Activated T-cell treated with anti-CD3 and anti-CD28 coated beads, Interleukin-2, amount 50 U/mL, for 1 hour (primary cell): ENCODE data around the gene SAXO2.
"Not testable (repeated sequence)": the region's sequence is repeated elsewhere in the genome, so short reads cannot be mapped to it uniquely, and the experiment has no call there.

Source experiments
- DNase-seq: peaks from one replicate; pipeline ENCODE4 v3.0.0-alpha.2; 2020

Gene SAXO2

GRCh38 chr15:82262422-82263026, at the start of gene SAXO2, which contains the start of gene EFL1:
Gene SAXO2, plus strand, starts transcription at chr15:82262818. Its CDS starts 62 bp downstream, at chr15:82262880.
Gene EFL1, minus strand, starts transcription at chr15:82262734. Its CDS starts 956 bp downstream, at chr15:82261778.
- DNase-seq: peak; percentile 87

DNA sequence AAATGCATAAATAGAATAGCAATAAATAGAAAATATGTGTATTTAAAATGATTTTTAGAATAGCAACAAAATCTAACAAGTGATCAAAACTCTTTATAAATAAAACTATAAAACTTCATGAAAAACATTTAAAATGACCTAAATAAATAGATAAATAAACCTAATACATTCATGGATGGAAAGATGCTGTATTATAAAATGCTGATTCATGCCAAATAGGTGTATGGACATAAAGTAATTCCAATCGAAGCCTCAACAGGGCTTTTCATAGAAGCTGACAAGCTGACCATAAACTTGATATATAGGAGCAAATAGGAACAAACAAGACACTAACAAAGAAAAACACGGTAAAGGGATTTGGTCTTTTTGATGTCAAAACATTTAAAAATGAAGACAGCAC, 46.5 kb upstream of the SAXO2 start:
- not testable (repeated sequence) for DNase-seq

- DNase-seq: peak; percentile 22
Measured at GRCh38 chr15:82221535-82221934, 41.1 kb upstream of the SAXO2 start.

- DNase-seq: no peak
Measured at GRCh38 chr15:82228750-82229149, 33.9 kb upstream of the SAXO2 start.

DNA sequence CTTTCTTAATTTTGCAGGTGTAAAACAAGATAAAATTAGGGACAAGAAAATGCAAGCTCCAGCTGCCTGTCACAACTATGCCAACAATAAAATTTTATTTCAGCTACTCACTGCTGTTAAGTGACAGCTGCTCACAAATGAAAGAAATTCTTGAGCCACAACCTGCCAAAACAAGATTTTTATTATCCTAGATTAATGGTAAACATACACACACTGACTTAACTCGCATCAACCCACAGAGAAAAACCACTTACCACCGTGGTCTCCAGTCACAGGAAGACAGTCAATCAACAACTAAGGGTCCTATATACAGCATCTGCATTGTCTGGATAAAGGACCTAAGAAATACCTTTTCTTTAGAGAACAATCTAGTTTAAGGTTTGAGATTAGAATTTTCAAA, 31.4 kb upstream of the SAXO2 start:
- DNase-seq: no peak

DNA sequence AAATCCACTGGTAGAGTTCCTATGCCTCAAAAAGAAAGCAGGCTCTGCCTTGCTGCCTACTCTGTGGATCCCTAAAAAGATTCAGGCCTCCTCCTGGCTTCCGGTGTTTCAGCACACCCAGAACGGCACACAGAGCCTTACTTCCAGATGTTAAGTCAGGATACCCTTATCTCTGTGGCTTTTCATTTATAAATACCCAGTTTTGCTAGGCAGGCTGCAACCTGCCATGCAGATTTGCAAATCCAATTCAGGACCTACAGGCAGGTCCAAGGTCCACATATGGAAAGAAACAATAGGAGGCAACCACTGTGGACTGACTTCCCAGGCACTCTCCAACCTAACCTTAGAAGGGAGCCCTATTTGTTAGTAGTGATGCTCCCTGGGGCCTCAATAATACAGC, 30.8 kb upstream of the SAXO2 start:
- DNase-seq: no peak

GRCh38 chr15:82237944-82238534, 24.6 kb upstream of the SAXO2 start:
- not testable (repeated sequence) for DNase-seq

- DNase-seq: no peak
Measured at GRCh38 chr15:82239685-82240391, 22.8 kb upstream of the SAXO2 start.

DNA sequence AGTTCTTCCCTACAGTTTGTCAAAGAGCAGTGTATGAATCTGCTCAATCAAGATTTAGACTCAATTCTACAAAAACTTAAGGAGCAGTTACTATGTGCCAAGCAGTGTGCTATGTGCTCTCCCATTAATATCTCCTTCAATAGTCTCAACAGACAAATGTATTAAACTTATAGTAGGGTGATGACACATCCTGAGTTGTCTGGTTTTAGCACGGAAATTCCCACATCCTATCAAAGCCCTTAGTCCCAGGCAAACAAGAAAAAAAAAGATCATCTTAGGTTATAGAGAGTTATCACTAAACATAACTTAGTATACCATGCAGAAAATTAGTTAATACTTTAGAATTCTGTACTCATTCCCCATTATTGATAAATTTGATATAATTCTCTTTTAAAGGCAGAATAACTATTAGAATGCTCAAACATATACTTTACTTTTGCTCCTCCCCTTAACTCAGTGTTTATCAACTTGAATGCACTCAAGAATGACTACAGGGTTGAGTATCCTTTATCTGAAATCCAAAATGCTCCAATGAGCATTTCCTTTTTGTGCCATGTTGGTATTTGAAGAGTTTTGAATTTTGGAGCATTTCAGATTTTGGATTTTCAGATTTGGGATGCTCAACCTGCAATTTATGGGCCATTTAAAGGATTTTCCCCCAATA, 20.6 kb upstream of the SAXO2 start:
- not testable (repeated sequence) for DNase-seq

GRCh38 chr15:82243644-82244043, 19.0 kb upstream of the SAXO2 start:
- not testable (repeated sequence) for DNase-seq

GRCh38 chr15:82245956-82246355, 16.7 kb upstream of the SAXO2 start:
- DNase-seq: not testable (repeated sequence)

DNA sequence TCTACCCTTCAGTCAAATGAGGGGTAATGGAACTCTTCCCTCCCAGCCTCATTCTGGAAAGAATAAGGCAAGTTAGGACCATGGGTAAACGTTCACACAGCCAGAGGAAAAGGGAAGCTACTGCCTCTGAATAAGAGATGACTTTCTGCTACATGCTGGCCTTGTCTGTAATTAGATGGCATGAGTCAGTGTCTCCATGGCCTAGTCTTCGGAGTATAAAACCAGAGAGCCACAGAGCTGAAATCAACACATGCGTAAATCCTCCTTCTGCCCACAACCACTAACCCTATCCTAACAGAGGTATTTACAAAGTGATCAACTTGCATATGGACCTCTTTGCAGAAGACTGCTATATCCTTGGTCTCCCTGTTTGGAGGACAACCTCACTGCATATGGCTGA, 14.4 kb upstream of the SAXO2 start:
- DNase-seq: not testable (repeated sequence)

DNA sequence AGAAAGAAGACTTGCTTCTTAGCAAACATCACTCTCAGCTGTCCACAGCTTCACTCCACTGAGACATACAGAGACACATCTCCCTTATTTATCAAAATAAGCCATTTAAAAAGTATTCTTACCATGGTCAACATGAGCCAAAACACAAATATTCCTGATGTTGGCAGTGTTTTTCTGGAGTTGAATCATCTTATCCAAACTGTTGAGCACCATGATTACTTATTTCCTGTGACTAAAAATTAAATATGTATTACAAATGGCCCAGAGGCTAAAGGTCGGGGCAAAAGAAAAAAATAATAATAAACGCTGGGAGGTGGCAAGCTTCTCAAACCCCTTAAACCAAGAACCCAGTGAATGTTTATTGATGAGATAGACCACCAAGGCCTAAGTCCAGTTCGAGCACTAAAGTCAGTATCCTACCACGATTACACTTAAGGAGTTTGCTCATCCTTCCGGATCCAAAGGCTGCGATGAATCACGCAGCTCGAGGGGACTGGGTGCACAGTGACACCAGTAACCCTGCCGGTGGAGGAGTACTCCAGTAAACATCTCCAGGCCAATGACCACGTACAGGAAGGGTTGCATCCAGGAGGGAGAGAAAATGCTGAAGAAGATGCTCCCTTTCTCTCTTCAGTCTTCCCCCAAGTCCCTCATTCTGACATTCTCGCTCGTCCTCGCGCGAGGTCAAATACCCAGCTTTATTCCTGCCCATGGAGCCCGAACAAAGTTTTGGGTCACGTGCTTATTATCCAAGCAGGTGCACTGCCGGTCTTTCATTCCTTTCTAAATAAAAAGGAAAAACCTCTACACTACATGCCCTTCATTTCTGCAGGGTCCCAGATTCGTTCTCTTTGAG, 824 bp upstream of the SAXO2 start:
- peak; percentile 33 for DNase-seq

DNA sequence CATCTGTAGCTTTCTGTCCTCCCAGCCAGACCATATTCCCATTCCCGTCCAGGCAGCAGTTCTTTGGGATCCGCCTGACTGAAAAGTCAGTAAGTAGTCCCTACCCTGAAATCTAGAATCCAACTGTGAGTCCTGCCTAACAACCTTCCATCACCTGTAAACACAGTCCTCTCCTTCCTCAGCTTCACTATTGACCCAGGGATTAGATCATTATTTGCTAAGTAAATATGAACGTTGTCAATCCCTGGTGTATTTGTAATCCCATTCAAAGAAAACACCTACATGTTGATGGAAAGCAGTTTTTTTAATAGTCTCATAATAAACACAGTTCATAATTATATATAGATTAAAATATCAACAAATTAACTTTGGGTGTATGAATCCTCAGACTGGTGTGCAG, 732 bp downstream of the SAXO2 start:
- DNase-seq: no peak

DNA sequence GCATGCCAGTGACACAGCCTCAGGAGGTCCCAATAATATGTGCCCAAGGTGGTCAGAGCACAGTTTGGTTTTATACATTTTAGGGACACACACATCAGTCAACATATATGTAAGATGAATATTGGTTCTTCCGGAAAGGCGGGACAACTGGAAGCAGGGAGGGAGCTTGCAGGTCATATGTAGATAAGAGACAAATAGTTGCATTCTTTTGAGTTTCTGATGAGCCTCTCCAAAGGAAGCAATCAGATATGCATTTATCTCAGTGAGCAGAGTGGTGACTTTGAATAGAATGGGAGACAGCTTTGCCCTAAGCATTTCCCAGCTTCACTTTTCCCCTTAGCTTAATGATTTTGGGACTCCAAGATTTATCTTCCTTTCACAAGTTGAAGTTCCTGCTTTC, 4.5 kb downstream of the SAXO2 start:
- DNase-seq: not testable (repeated sequence)

- DNase-seq: not testable (repeated sequence)
Measured at GRCh38 chr15:82268454-82268853, 5.8 kb downstream of the SAXO2 start.

- DNase-seq: no peak
Measured at GRCh38 chr15:82272154-82272553, 9.5 kb downstream of the SAXO2 start.

- no peak for DNase-seq
Measured at GRCh38 chr15:82275410-82275809, 12.8 kb downstream of the SAXO2 start.

DNA sequence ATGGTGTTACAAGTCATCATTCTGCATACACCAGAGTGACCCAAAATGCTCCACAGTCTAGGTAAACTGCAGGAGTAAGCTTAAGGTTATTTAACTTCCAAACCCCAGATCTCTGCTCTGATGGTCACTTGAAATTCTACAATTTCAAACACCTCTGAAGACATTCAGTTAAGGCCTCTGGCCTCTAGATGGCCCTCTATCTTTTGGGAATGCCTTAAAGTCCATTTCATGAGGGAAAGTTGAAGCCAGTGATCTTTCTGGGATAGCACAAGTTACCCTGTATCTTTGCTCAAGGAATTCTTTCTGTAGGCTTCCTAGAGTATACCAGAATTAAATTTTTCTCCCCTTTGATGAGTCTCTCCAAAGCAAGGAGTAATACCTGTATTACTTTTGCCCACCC, 18.7 kb downstream of the SAXO2 start:
- DNase-seq: not testable (repeated sequence)

GRCh38 chr15:82282386-82282785, 19.8 kb downstream of the SAXO2 start:
- not testable (repeated sequence) for DNase-seq

DNA sequence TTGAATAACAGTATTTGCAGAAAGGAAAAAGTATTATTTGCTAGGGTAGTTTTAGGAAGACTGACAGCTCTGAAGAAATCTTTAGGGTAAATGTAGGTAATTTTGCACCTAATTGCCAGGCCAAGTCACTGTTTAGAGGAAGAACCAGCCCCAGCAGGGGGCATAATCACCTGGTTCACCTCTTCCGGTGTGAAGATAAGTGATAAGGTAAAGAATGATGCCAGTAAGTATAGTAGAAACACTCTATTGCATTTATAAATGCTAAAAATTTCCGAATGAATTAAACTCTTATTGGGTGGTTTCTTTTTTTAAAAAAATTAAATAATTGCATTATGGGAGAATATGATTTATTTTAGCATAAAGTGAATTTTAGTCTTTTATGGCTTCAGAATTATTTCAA, 21.8 kb downstream of the SAXO2 start:
- not testable (repeated sequence) for DNase-seq

DNA sequence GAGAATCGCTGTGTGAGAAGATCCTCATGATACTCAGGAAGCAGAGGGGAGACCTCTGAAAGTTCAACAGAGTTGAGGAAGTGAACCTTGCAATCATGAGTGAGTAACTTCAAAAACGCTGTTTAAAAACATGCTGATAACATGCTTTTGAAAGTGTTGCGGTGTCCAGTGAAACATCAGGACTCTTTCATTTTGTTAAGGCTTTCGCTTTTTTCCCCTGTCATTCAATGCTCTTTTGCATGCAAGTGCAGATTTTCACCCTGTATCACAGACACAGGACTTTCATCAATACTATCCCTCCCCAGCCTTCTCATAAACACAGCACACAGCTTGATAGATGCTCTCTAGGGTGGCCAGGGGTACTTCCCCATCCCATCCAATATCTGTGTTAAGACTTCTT, 23.9 kb downstream of the SAXO2 start:
- DNase-seq: not testable (repeated sequence)

DNA sequence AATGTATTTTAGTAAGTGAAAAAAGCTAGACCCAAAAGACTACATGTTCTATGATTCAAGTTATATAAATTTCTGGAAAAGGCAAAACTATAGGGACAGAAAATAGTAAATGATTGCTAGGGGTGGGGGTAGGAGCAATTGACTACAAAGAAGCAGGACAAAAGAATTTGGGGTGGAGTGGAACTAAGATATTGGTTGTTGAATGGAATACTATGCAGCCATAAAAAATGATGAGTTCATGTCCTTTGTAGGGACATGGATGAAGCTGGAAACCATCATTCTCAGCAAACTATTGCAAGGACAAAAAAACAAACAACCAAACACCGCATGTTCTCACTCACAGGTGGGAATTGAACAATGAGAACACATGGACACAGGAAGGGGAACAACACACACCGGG, 25.6 kb downstream of the SAXO2 start:
- not testable (repeated sequence) for DNase-seq
